ENCODE results near the gene MRPL57.

DNA sequence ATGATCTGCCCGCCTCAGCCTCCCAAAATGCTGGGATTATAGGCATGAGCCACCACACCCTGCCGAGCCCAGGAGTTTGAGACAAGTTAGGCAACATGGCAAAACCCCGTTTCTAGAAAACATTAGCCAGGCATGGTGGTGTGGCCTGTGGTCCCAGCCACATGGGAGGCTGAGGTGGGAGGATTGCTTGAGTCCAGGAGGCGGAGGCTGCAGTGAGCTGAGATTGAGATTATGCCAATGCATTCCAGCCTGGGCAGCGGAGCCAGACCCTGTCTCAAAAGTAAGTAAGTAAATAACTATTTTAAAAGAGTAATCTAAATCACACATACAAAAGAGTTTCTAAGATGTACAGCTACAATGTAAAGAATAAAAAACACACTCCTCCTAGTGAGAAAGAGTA lies 42.0 kb upstream of the MRPL57 start:
- TF ChIP-seq, protein P1, sequence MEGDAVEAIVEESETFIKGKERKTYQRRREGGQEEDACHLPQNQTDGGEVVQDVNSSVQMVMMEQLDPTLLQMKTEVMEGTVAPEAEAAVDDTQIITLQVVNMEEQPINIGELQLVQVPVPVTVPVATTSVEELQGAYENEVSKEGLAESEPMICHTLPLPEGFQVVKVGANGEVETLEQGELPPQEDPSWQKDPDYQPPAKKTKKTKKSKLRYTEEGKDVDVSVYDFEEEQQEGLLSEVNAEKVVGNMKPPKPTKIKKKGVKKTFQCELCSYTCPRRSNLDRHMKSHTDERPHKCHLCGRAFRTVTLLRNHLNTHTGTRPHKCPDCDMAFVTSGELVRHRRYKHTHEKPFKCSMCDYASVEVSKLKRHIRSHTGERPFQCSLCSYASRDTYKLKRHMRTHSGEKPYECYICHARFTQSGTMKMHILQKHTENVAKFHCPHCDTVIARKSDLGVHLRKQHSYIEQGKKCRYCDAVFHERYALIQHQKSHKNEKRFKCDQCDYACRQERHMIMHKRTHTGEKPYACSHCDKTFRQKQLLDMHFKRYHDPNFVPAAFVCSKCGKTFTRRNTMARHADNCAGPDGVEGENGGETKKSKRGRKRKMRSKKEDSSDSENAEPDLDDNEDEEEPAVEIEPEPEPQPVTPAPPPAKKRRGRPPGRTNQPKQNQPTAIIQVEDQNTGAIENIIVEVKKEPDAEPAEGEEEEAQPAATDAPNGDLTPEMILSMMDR (IDR thresholded peaks at IDR 0.05) = no peak
- TF ChIP-seq POLR2A (IDR thresholded peaks at IDR 0.05) = no peak
